Stimulated activated CD4-positive, alpha-beta T cell treated with anti-CD3 and anti-CD28 coated beads, Interleukin-12 subunit alpha, Interleukin-12 subunit beta, amount 100 ng/mL, for 48 hours (primary cell): Measurements from ENCODE around the gene CIC.
A peak's percentile ranks its signal among the peaks of the same experiment; 100 is the strongest.

Experiments used
- DNase-seq, 3 donors: peaks; one replicate each; pipeline ENCODE4 v3.0.0-alpha.2; 2020; ENCODE audit warnings: low read depth in 2 of 3, low spot score in 1 of 3

CIC gene

DNA sequence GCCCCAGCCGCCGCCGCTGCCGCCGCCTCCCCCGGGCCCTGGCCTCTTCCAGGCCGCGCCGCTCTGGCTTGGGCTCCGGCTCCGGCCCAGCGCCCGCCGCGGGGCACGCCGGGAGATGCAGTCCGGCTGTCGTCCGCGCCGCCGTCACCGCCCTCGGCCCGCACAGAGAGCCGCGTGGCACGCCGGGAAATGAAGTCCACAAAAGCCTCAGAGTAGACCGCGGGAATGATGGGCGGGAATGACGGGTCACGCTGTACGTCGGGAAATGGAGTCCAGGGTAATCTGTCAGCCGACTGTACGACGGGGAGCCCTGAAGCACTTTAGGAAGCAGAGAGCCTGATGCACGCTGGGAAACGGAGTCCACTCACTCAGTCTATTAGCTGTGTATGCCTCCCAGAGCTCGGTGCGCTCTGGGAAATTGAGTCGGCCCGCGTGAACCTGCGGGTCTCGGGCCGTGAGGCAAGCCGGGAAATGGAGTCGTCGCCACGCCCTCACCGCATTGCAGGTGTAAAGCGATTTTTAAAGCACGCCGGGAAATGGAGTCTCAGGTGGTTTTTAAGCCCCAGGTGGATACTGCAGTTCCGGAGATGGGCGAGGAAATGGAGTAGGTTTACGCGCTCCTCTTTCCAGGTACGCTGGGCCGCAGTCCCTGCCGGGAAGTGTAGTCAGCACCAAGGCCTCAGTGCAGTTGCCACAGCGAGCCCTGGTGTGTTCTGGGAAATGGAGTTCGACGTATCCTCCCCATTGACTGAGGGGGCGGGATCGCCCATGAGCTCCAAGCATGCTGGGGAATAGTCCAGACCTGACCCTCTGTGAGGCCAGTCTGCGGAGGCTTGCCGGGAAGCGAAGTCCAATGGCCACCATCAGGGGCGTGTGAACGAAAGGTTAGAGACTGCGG, 26.3 kb upstream of the CIC start, which contains the start of gene GSK3A:
GSK3A (minus strand) TSS at position 91 of the 898 bp plus-strand sequence. CDS start 137 bp downstream, outside the sequence.
- DNase-seq: peak; percentile 87 to 93 (median 93)

DNA sequence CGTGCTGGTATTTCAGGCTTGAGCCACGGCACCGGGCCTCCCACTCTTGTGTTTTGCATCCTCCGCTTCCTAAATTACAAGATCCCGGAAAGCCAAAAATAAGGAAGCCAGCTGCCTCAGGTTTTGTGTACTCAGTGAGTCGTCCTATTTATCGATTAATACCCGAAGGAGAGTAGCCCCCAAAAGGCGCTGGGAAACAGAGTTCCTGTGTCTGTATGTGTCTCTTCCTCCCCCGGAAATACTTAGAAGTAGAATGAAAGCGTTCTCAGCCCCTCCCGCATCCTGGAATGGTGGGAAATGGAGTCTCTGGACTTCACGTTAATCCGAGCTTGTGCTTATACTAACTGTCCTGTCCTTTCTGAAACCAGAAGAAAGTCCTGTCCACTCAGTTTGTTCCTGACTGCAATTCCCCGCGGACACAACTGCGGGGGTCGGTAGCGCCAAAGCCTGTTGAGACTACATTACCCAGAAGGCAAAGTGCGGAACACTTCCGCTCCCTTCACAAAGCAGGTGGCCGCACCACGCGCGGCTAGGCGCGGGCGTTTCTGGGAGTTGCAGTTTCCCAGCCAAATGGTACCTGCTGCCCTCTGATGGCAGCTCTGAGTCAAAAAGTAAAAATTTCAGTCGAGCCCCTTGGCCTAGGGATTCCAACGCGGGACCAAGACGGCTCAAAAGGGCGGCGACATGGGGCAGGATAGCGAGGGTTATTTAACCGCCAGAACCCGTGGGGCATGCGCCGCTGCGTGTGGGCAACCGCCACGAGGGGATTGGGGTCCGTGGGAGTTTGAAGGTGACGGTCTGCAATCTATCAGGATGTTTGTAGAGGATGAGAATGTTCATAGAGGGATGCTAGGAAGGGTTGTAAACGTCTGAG, 24.5 kb upstream of the CIC start:
- DNase-seq: peak; percentile 87 to 91 (median 89)

DNA sequence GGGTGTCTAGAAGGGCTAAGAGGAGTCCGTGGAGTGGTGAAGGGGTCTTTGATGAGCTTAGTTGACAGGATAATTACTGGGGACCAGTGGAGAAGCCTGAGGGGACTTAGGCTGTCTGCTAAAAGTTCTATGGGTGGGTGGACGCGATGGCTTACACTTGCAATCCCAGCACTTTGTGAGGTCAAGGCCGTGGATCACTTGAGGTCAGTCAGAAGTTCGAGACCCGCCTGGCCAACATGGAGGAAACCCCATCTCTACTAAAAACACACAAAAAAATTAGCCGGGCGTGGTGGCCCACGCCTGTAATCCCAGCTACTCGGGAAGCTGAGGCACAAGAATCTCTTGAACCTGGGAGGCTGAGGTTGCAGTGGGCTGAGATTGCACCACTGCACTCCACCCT, 23.8 kb upstream of the CIC start:
- no peak for DNase-seq

DNA sequence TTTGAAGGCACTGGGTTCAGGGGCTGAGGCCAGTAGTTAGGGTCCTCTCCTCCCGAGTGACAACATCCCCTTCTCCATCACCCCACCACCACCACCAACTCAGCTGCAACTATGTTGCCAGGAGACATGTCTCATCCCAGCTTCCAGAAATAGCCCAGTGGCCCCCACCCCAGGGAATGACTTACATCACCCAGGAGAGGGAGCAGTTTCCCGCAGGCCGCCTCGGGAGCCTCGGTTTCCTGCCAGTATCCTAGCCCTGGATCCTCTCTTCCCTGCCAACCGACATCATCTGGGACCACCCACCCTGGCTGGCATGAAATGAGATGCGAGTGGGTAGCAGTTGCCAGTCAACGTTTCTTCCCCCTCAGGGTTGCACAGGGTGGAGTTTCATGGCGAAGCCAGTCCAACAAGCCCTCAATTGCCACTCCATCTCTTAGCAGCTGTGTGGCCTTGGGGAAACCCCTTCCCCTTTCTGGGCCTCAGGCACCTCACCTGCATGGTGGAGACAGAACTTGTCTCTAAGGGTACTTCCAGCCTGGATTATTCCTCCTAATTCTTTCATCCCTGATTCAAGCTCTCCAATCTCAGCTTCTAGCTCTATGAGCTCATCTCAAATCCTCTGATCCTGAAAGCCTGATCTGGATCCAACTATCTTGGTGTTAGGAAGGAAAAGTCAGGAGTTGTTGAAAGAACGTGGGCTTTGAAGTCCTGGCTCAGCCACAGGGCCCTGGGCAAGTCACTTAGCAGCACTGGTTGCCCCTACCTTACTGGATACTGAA, 22.7 kb upstream of the CIC start:
- DNase-seq: no peak

DNA sequence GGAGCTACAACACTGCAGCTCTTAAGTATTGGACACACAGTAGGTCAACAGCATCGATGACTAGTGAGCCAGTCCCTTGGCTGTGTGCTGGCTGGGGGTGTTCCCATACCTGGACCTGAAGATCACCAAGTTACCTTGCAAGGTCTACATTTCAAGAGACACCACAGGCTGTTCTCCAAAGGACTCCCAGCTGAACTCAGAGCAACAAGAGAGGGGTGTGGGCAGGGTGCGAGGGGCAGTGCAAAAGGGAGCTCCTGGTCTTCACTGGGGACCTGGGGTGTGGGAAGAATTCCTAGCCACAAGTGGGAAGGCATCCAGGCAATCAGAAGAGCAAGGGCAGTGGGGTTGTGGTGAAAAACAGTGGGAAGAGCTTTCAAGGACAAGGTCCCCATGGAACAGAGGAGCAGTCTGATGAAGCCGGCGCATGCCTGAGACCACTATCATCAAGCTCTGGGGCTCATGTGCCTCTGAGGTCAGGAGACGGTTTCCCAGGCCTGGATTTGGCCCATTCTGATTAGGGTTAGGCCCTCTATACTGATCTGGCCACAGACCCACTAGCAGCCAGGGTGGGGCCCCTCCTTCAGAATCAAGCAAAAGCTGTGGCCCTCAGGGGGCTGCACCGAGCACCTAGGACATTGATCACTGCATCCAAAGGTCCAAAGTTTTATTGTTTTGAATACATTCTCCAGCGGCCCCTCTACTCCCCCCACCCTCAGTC, 22.0 kb upstream of the CIC start:
- no peak for DNase-seq

DNA sequence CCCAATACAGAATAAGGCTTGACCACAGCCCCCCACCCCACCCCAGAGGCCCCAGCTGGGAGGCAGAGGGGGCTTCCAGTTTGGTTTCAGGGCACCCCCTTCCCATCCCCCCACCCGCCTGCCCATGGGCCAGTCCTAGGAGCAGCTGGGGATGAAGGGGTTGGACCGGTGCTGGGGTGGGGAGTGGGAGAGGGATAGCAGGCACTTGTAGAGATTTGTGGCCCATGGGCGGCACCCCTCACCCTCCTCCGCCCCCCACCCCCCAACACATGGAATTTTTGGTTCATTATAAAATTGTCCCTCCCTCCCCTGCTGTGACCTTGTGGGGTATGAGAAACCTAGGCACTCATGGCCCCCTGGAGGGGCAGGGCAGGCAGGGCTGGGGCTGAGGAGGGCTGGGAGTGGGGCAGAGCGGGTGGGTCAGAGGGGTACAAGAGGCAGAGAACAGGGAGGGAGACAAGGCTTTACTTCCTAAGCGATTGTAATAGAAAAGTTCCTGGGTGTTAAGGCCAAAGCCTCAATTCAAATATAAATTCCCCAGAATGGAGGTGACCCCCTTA, 21.3 kb upstream of the CIC start:
- no peak for DNase-seq

DNA sequence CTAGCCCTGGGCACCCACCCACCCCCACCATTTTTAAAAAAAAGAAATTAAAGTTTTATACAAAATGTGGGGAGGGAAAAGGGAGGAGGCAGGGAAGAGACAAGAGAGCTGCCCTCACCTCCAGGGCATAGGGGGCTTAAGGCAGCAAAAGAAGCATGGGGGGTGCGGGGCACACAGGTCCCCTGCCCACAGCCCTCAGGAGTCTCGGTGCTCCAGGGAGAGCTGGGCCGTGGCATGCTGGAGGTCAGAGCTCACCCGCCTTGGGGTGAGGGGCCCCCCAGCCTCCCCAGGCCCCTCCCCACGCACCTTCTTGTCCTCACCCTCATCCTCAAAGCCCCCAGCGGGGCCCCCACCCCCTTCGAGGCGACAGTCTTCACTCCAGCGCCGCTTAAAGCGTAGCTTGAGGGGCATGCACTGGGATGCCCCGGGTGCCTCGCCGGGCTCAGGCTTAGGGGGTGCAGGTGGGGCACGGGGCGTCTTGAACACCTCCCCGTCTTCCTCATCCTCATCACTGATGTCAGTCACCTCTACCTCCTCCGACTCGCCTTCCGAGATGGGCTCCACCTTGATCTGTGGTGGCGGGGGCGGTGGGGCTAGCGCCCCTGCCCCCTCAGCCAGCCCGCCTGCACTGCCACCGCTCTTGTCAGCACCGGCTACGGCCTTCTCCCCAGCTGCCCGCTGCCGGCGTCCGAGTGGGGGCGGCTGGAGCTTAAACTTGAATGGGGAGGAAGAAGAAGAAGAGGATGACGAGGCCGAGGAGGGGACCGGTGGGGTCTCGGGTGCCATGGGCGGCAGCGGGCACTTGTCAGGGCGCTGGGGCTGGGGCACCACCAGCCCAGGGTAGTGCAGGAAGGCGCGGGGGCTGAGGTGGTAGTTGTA, 20.5 kb upstream of the CIC start:
- no peak for DNase-seq

DNA sequence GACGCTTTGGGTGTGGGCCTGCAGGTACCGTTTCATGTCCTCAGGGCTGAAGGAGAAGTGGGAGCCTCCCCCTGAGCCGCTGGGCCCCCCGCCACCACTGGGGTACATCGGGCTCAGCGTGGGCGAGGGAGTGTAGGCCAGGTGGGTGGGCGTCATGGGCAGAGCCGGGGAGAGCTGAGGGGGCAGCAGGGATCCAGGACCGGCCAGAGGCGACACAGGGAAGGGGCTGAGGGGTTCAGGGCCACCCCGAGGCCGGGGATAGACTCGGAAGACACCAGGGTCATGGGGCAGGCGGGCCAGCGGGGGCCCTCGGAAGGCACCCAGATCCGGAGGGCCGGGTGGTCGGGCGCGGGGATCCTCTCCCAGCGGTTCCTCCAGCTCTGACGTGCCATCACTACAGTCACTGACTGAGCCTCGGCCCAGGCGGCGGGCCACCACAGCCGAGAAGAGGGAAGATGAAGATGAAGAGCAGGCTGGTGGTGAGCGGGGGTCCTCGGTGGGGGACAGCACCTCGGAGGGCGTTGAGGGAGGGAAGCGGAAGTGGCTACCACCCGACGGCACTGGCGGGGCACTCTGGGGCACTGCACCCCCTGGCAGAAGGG, 19.8 kb upstream of the CIC start:
- no peak for DNase-seq

DNA sequence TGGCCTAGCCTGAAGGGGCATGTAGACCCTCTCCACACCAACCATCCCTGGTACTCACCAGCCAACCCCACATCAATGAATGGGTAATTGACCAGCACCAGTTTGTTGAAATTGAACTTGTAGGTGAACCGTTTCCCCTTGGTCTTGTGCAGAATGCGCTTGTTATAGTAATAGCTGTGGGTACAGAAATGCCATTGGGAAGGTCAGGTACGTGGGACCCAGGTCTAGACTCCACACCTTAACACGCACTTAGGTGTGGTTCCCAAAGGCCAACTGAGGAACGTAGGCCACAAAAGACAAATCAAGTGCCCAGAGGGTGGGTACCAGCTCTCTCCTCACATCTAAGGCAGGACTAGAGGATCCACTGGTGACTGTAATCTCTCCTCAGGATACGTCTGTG, 19.3 kb upstream of the CIC start:
- DNase-seq: no peak

DNA sequence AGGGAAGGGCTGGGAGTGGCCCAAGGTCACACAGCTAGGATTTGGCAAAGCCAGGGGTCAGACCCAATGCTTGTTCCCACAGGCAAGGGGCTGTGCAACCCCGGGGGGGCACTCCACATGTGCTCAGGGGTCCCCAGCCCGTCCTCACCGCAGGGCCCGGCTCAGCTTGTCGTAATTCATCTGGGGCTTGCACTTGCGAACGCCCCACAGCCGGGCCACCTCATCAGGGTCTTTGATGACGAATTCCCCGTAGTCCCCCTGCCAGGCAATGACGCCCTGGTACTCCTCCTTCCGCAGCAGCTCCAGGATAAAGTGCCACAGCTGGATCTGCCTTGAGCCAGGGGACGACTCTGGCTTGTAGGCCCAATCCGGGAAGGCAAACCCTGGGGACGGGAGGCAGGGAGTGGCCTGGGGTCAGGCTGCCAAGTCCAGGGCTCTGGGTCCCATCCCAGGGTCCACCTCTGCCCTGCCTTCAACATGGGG, 18.8 kb upstream of the CIC start:
- DNase-seq: no peak

DNA sequence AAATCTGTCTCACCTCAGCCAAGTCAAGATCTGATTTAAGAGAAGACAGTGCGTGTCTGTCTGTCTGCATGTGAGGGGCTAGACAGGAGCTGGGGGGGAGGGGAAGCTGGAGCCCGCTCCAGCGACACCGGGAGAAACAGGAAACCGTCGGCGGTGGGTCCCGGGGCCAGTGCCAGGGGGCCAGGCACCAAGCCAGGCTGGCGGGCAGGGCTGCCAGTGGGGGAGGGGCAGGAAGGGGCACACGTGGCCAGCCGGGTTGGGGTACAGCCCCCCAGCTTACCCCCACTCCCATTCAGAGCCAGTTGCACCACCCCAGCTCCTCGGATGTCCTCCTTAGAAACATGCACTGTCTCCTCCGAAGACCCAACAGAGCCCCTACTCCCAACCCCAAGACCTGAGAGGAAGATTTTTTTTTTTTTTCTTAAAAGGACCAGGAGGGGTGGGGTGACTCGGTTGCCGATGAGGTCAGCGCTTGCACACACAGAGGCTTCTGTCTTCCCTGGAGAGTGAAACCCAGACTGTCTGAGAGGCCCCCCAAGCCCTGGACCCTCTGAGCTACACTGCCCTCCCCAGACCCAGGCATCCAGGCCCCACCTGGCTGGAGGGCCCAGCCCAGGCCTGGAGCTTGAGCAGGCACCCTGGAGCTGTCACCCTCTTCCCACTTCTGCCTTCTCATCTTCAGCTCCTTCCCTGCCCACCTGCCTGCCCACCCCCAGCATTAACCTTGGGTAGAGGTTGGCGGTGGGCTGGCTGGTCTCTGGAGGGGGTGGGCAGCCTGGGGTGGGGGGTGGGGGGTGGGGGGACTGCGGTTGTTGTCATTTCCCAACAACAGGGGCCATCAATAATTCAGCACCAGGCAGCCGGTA, 18.2 kb upstream of the CIC start:
- no peak for DNase-seq

DNA sequence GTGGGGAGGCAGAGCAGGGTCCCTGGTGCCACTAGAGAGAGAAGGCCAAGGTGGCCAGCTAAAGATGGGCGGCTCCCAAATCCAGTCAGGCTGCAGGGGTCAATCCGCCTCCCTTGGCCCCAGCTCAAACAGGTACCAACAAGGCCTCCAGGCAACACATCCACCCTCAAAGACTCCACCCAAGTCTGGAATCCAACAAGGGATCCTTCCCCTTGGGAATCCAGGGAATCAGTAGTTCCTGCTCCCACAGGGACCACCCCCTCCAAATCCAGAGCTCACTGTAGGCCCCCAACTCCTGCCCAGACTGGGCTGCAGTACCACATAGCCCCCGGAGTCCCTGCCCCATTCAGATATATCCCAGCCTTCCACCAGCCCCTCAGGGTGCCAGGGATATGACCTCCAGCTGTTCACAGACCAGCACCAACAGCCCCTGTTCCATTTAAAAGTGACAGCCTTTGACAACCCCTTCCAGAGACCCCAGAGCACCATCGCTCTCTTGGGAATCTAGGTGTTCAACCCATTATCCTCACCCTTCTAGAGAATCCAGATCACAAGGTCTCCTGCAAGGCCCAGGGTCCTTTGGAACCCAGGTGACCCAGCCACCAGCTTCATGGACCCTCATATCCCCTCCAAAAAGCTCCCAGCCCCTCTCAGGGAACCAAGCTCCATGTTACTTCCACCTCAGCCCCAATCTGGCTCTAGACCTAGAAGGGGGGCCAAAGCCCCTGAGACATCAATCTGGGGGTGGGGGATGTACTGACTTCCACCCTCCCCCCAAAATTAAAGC, 17.3 kb upstream of the CIC start:
- DNase-seq: no peak

DNA sequence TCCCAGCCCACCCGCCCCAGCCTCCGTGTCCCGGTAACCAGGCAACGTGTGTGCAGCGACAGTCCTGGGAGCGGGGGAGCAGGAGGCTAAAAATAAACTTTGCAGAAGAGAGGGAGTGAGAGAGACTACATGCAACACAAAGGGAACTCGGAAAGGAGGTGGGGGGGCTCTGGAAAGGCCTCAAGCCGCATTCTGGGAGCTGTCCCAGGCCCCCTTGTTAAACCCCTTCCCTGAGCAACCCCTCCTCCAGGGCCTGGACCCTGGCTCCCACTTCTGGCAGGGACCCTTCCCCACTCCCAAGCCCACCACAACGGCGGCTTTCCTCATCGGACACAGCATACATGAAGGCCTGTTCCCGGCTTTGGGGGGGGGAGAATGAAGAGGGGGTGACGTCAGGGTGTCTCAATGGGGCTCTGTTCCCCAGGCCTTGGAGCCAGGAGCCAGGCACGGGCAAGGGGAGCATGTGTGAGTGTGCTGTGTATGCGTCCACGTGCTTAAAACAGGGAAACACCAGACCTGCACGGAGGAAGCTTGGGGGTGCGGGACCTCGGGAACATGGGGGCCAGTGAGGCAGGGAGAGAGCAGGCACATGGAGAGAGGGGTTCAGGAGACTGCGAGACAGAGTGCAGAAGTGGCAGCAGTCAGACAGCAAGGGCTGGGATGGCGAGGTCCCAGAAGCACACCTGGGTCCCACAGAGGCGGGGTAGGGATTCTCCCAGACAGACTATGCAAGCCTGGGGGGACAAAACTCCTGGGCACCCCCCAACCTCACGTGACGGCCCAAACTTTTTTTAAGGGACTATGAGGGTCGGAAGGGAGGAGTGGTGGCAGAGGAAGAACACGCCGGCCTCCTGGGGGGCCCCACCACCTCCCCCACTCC, 16.4 kb upstream of the CIC start:
- no peak for DNase-seq

DNA sequence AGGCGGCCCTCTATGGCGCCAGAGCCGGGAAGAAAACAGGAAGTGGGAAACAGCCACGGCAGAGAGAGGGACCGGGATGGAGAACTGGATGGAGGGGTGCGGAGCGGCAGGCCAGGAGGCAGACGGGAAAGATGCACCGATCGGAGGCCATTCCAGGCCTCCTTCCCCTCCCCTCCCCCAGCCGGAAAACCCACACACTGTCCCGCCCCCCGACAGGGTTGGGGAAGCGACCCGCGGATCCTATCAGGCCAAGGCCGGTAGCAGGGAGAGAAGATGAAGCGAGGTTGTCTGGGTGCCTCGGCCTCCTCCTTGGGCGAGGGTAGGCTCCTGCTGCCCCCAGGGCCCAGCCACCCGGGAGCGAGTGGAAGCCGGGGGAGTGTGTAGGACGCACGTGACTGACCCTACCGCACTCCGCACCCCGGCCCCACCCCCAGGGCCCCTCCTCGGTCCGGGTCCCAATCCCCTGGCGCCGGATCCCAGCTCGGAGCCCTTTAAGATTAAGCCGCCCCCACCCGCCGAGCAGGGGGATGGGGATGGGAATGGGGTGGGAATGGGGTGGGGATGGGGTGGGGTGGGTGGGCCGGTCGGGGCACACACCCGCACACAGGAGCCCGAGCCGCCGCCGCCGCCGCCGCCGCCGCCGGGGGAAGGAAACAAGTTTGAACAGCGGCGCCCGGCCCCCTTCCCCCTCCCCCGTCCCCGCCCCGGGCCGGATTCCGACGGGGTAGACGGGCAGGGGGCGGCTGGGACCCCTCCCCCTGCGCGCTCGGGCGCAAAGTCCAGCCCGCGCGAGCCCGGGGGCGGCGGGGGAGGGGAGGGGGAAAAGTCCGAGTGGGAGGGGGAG, 15.6 kb upstream of the CIC start:
- peak in 2 of 3 donors; percentile 42 to 62 for DNase-seq
